PC-3 (cell line): ENCODE measurements around the gene GGA1.
"Not testable (repeated sequence)": the region's sequence is repeated elsewhere in the genome, so short reads cannot be mapped to it uniquely, and the experiment has no call there.

Experiments
- EZH2 ChIP-seq: fragments of 300-600 bp; sonication (generic); IDR thresholded peaks from one replicate; pipeline ENCODE4 v1.6.1; 2017; ENCODE audit warnings: antibody characterized with exemption, mild to moderate bottlenecking, low read length; ENCODE audit not compliant: unreplicated experiment
- TF ChIP-seq, protein P1 (sequence below): fragments of 300-600 bp; sonication (generic); conservative IDR thresholded peaks from 2 replicates; pipeline ENCODE4 v1.5.1; 2017; ENCODE audit warnings: antibody characterized with exemption, low read depth, mild to moderate bottlenecking, low read length

DNA sequence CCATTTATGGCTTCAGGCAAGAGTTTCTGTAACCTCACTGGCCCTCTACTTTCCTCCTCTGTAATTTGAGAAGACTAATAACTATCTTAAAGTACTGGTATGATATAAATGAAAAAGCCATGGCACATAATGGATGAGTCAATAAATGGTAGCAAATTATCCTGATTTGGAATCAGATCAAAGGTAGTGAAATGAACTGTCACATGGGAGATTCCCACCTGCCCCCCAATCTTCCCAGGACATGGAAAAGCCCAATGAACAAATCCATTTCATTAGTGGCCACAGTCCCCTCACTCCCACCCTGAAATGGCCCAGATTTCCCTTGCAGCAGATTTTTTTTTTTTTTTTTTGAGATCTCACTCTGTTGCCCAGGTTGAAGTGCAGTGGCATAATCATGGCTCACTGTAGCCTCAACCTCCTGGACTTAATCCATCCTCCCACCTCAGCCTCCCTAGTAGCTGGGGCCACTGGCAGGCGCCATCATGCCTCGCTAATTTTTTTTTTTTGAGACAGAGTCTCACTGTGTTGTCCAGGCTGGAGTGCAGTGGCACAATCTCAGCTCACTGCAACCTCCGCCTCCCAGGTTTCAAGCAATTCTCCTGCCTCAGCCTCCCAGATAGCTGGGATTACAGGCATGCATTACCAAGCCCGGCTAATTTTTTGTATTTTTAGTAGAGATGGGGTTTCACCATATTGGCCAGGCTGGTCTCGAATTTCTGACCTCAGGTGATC, 5.9 kb upstream of the GGA1 start:
- TF ChIP-seq, protein P1, sequence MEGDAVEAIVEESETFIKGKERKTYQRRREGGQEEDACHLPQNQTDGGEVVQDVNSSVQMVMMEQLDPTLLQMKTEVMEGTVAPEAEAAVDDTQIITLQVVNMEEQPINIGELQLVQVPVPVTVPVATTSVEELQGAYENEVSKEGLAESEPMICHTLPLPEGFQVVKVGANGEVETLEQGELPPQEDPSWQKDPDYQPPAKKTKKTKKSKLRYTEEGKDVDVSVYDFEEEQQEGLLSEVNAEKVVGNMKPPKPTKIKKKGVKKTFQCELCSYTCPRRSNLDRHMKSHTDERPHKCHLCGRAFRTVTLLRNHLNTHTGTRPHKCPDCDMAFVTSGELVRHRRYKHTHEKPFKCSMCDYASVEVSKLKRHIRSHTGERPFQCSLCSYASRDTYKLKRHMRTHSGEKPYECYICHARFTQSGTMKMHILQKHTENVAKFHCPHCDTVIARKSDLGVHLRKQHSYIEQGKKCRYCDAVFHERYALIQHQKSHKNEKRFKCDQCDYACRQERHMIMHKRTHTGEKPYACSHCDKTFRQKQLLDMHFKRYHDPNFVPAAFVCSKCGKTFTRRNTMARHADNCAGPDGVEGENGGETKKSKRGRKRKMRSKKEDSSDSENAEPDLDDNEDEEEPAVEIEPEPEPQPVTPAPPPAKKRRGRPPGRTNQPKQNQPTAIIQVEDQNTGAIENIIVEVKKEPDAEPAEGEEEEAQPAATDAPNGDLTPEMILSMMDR: not testable (repeated sequence)
- not testable (repeated sequence) for TF ChIP-seq EZH2
